Stromal cell of bone marrow (primary cell): ENCODE results near the gene PUSL1.

Experiments
- DNase-seq: peaks from one replicate; pipeline ENCODE4 v3.0.0-alpha.2; 2012; ENCODE audit warnings: low read depth

Gene PUSL1

DNA sequence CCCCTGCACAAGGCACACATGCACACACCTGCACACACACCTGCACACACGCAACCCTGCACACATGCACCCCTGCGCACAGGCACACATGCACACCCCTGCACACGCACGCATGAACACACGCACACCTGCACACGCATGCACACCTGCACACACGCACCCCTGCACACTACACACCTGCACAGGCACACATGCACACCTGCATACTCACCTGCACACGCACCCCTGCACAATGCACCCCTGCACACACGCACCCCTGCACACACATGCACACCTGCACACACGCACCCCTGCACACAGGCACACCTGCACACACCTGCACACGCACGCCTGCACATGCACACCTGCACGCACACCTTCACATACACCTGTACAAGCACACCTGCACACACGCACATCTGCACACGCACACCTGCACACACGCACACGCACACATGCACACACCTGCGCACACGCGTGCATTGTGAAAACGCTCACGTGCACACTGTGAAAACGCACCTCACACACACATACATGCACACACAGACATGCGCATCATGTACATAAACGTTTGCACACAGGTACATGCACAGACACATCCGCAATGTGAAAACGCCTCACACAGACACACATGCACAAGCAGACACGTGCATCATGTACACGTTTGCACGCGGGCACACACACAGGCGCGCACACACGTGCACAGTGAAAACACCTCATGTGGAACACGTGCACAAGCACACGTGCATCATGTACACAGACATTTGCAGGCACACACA is 32.6 kb downstream of the PUSL1 start:
- no peak for DNase-seq

DNA sequence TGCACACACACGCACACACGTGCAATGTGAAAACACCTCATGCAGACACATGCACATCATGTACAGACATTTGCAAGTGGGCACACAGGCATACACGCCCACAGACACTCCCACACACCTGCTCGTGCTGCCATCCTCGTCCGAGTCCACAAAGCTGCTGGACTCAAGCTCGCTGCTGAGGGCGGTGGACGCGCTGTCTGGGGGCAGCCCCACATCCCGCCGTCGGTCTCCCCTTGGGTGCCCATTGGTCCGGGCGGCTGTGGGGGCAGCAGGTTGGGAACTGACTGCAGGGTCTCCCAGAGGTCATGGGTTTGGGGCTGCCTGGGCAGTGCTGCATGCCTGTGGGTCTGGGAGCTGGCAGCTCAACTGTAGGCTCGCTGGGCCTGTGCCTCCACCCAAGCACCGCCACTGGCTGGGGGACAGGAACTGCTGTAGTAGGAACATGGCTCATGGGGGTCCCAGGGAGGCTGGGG is 33.2 kb downstream of the PUSL1 start:
- no peak for DNase-seq

DNA sequence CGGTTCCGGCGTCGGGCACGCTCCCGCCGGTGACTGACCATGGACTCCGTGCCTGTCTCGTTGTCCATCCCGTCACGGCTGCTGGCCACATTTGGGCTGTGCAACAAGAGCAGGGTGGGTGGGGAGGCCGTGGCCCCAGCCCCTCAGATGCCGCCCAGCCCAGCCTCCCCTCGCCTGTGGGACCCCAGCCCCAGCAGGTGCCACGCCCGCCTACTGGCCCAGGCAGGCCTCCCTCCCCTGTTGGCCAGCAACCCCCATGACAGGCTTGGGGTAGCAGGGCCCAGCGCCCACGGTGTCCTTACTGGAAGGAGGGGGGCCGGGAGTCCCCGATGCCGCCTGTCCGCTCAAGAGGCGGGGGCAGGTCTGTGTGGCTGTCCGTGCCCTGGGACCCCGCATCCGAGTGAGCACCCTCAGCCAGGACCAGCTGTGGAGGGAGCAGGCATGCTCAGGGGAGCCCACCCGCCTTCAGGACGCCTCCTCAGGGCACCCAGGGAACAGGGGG is 33.7 kb downstream of the PUSL1 start:
- DNase-seq: no peak

DNA sequence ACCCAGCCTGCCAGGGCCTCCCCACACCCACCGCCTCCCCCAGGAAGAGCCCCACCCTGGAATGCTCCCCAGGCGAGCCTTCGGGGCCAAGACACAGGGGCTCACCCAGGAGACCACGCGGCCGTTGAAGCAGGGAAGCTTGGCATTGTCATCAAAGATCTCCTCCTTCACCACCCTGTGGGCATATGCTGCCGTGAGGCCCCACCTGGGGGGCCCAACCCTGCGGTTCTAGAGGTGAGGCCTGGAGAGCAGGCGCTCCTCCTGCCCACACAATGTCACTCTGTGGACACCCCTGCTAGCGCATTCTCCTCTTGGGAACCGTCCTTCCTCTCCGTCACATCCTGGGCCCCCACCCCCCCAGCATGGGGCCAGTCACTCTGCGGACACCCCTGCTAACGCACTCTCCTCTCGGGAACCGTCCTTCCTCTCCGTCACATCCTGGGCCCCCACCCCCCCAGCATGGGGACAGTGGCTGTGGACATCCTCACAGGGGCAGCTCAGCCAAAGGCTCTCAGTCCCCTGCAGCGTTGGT is 34.3 kb downstream of the PUSL1 start:
- no peak for DNase-seq

DNA sequence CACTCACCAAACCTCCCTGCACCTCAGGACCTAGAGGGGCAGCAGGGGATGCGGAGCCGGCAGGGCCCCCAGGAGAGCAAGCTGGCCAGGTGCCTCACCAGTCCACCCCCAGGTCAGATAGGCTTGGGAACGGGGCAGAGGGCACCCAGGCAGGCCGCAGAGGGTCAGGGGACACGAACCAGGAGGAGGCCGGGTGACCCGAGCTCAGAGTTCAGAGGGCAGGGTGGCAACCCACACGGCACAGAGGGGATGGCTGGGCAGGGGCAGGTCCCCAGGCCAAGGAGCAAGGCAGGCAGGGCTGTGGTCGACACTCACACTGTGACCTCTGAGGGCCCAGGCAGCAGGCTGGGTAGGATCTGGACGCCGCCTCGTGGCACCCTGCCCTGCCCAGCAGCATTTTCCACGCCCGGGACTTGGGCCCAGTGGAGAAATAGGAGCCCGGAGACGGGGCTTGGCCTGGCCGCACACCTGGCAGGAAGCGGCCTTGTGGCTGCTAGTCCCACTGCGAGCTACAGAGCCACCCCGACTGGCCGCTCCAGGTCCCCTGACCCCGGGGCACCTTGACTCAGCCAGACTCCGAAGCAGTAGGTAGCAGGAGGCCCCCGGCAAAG is 35.5 kb downstream of the PUSL1 start:
- no peak for DNase-seq

DNA sequence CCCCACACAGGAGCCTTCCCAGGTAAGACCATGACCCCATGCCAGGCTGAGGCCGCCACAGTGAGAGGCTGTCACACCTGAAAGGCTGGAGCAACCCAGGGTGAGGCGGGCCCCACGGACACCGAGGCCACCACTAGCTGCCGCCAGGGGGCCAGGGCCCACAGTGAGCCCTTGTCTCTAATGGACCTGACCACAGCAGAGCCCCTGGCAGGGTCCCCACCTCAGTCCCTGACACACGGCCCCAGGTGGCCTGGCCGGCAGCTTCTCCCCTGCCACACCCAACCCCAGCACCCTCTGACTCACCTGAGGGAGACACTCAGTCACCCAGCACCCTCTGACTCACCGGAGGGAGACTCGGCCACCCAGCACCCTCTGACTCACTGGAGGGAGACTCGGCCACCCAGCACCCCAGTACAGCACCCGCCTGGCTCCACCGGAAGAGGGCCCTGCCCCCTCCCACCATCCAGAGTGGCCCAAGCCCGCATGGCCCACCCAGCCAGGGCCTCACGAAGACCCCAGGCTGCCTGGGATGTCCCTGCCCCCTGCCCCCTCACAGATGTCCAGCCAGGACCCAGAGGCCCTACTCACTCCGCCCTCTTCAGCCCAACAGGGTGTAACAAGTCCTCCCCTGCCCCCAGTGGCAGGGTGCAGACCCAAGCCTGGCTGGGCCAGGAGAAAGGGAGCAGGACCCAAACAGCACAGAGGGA is 36.4 kb downstream of the PUSL1 start:
- no peak for DNase-seq

DNA sequence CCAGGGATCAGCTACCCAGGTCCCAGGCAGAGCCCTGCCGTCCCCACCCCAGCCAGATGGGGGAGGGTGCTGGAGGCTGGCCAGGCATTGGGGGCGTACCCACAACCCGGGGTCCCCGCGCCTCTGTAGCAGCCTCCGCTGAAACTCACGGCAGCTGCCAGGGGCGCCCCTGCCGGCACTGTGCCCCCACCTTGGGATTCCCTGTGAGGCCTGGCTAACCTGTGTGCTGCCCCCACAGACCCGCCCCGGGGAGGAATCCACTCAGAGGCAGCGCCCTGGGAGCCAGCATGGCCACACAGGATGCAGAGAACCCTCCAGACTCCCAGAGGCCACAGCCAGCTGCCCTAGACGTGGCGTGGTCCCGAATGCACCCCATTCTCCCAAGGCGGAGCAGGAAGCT is 37.0 kb downstream of the PUSL1 start:
- no peak for DNase-seq

DNA sequence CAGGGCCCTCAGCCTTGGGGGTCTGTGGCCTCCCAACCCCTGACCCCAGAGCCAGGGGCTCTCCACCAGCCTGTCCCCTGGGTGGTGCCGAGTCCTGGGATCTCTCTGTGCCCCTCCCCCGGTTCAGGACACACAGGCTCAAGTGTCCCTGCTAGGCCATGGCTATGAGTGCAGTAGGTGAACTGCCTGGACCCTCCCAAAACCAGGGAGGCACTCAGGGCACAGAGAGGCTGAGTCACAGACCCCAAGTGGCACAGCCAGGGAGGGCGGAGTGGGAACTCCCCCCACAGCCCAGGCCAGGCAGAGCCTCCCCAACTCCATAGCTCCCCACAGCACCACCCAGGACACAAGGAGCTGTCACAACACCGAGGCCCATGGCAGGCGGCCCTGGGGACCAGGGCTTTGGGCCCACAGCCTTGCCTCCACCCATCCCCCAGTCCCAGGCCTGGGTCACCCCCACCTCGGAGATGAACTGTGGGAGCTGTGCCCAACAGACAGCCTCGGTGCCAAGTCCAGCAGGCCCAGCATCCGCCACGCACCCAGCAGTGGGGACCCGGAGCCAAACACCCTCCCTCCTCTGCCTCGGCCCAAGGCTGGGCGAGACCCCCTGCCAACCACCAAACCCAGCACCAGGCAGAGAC is 37.6 kb downstream of the PUSL1 start:
- no peak for DNase-seq

DNA sequence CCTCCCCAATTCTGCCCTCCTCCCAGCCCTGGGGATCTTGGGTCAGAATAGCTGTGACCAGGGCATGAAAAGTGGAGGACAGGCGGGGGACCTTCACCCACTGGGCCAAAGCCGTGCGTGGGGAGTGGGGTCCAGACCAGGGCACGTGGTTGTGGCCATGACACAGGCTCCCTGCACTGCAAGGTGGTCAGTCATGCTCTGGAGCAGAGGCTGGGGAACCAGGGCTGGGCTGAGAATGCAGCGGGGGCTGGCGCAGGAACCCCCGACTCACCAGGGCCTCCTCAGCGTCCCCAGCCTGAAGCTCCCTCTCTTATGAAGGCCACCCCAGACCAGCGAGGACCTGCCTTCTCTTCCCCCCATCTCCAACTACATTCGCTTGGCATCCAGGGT is 38.1 kb downstream of the PUSL1 start:
- no peak for DNase-seq

DNA sequence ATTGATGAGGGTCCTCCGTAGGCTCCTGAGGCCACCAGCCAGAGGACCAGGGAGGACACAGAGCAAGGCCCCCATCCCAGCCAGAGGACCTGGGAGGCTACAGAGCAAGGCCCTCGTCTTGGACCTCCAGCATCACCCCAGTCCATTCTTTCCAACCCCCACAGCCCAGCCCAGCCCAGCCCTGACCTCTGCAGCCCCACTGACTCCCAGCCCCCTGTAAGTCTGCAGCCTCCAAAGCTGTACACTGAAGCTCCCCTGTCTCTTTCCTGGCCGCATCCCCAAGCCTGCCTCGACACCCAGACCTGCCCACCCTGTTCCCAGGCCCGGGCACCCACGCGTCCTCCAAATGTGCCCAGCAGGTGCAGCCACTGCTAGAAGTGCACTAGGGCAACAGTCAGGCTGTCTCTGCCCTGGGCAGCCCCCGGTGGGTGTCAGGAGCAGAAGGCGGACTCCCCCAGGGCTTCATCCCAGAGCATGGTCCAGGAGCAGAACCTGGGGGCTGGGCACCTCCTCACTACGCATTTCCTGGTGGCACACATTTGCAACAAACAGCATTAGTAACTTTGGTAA is 38.7 kb downstream of the PUSL1 start:
- DNase-seq: no peak

DNA sequence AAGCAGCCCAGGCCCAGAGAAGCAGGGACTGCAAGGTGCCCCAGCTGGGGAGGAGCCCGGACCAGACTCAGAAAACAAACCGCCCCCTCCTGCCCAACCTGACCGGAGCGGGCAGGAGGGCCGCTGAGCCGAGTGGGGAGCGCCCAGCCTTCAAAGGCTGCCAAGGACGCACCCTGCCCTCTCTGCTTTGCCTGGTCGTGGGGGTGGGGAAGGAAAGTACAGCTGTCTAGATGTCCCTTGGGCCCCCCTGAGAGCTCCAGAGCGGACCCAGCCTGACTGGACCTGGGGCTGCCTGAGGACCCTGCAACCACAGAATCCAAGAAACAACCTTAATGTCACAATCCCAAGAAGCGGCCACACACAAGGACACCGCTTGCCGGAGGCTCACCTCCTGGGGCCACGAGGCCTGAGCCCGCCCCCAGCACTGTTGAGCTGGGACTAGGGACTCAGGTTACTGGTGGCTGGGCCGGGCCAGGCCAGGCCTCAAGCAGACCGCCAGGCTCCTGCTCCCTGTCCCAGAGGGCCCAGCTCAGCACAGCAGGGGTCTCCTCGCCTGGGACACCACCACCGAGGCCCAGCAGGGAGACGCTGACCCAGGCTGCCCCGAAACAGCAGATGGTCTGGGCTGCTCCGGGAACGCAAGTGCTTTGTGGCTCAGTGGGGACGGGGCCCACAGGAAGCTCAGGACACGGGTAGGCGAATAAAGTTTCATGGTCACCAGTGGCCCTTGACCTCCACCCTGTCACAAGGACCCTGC is 39.4 kb downstream of the PUSL1 start:
- no peak for DNase-seq

DNA sequence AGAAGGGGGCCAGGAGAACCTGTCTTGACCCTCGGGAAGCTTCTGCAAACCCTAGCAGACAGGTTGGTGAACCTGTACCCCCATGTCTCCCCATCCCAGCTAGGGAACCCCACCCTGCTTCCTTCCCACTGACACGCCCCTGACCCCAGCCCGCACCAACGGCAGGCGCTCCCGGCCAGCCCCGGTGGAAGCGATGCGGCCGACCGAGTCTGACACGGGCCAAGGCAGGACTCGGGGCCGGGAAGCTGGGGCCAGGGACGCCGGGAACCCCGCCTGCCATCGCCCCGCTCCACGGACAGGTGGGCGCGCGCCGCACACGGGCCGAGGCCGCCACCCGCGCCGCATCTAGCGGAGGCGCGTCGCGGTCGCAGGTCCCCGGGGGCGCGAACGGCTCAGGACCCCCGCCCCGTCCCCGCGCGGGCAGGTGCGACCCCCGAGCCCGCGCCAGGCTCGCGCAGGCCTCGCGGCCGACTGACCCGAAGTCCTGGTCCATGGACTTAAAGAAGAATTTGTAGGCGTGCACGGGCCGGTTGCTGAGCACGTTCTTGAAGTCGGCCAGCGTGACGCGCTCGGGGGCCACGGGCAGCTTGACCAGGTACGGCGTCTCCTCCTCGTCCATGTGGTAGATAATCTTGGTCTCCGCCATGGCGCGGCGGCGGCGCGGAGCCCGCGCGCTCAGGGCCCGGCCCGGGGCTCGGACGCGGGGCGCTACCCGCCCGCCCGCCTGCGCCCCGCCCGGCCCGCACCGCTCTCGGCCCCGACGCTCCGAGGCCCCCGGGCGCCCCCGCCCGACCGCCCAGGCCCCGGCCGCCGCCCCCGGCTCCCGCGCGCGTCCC is 40.2 kb downstream of the PUSL1 start:
- DNase-seq: no peak

DNA sequence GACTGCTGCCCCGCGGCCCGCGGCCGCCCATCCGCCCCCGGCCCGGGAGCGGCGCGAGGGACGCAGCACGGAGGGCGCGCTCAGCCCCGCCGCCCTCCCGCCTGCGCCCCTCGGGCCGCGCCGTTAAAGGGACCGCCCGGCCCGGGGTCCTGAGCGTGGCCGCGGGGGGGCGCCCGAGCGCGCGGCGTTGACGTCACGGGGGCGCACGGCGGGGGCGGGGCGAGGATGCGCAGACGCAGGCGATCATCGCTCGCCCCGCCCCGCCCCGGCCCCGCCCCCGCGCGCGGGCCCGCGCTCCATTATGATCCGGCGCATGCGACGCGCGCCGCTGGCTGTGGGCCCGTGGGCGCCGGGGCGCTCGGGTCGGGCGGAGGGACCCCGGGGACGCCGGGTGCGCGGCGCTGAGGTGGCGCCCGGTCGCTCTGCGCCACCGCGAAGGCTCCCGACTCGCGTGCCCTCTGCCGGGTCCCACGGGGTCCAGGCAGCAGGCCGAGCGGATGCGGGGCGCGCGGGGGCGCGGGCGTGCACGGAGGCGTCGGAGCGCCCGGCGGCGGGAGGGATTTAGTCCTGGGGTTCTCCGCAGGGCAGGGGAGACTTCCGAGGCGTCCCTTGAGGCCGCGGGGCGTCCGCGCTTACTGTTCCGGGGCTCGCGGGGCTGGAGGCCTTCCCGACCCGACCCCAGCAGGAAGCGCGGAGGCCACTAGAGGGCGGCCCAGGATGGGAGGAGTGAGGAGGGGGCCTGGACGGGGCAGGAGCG is 41.0 kb downstream of the PUSL1 start, which contains the start of gene DVL1:
Gene DVL1 (minus strand): TSS at position 163 of the 757 bp plus-strand sequence. CDS start 353 bp downstream, outside the sequence.
- DNase-seq: no peak

DNA sequence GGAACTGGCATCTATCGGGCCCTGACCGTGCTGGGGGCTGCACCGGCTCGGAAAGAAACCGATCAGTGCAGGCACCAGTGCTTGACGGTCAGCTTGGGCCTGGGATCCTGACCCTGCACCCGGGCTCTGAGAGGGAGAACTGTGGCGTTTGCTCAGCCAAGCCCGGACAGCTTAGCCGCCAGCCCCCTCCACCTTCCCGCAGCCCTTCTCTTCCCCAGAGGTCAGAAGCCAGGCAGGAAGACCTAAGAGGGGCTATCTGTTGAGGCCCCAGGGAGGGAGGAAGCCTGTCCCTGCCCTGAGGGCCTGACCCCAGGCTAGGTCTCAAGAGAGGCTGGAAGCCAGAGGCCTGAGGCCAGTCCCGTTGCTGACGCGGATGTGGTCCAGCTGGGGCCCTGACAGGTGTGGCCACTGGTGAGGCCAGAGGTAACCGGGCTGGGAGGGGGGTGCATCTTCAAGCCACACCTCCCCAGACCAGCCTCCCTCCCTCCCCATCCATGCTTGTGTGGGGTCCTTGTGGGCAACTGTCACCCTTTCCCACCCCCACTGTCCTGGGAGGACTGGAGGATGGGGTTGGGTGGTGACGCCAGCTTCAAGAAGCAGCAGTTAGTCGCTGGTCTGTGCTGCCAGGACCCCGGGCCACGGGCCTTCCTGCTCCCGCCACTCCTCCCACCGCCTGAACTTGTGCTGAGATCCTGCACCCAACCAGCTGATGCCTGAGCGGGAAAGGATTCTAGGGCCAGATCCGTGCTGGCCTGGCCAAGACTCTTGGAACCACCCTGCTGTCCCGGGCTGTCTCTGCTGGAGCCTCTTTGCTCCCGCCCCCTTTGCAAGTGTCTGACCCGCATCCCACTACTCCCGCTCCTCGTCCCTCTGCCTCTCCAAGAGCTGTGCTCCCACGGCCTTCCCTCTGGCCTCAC is 43.4 kb downstream of the PUSL1 start:
- no peak for DNase-seq

DNA sequence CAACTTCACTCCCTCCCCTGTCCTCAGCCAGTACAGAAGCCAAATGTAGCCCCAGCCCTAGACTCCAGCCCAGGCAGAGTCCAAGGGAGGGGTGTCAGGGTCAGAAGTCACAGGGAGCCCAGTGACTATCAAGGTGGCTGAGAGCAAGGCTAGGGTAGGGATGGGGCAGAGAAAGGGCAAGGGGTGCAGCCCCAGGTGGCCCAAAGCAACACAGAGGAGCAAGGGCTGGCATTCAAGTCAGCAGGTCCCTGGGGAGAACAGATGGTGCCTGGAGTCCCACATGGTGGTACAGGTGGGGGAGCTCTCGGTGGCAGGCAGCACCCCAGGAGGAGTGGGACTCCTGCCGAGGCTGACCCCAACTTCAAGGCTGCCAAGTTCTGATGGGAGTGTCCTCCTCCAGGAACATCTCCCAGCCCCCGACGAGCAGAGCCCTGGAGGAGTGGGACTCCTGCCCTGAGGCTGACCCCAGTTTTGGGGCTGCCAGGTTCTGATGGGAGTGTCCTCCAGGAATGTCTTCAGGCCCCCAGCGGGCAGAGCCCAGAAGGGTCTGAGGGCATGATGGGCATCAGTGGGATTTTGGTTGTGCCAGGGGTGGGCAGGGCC is 44.5 kb downstream of the PUSL1 start:
- no peak for DNase-seq

DNA sequence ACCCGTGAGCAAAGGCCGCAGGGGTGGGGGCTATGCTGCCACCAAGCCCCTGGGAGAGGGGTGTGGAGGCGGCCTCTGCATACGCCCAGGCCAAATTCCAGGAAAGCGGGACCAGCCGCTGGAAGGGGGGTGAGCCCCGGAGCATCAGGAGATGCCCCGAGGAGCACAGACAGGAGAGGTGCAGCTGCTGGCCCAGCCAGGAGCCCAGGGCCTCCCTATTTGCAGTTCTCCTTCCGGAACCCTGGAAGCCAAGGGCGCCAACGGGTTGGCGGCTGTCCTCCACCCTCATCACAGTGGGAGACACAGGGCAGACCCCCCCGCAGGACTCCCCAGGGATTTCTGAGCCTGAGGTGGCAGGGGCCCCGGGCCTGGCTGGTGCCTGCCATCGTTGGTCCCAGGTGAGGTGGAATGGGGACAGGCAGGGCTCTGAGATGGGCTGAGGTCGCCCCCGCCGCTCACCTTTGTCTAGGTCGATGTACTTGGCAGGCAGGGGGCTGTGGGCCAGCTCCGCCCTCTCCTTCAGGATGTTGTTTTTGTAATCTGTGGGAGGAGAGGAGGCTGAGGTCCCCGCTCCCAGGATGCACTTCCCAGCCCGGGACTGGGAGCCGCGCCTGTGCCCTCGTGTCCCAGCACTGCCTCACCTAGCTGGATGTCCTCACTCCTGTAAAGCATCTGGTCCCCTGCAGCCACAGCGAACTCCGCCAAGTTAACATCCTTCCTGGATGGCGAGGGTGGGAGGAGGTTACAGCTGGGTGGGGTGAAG is 45.2 kb downstream of the PUSL1 start:
- DNase-seq: no peak
